SK-N-MC (cell line): Measurements from ENCODE around the gene TLK1.

Source experiments
- EZH2 ChIP-seq: fragments of 200-600 bp; sonication (generic); IDR thresholded peaks from one replicate; pipeline ENCODE4 v1.6.1; 2017; ENCODE audit warnings: antibody characterized with exemption
- FOXP2 ChIP-seq: optimal IDR thresholded peaks from 2 replicates; pipeline ENCODE3; 2011; ENCODE audit warnings: mild to moderate bottlenecking, moderate library complexity; ENCODE audit not compliant: insufficient read depth; ENCODE audit errors: extremely low read length, control extremely low read depth
- POLR2AphosphoS5 ChIP-seq: IDR thresholded peaks from 2 replicates; pipeline ENCODE4 v1.6.1; 2012; ENCODE audit warnings: mild to moderate bottlenecking, low read depth, low read length, borderline replicate concordance

DNA sequence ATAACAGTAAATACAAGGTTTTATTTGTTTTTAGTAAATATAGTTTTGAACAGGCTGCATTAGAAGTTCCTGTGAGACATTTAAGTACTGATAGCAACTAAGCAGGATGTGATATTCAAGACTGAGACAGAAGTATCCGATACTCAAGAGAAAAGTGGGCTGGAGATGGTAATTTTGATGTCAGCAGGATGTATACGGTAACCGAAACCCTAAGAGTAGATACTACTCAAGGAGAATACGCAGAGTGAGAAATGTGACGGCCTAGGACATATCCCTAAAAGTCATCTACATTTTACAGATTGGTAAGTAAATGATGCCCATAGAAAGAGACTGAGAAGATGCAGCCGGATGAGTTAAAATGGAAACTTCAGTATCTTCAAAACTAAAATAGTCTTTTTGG lies 116.3 kb downstream of the TLK1 start:
- TF ChIP-seq EZH2 (no peak), POLR2AphosphoS5 (no peak), FOXP2 (no peak)
